ENCODE data around the gene UBE2L6.
"Not testable (repeated sequence)": the region's sequence is repeated elsewhere in the genome, so short reads cannot be mapped to it uniquely, and the experiment has no call there.

Gene UBE2L6

GRCh38 chr11:57566005-57566904, 1.2 kb downstream of the UBE2L6 start:
- peak; percentile 5 for DNase-seq

DNA sequence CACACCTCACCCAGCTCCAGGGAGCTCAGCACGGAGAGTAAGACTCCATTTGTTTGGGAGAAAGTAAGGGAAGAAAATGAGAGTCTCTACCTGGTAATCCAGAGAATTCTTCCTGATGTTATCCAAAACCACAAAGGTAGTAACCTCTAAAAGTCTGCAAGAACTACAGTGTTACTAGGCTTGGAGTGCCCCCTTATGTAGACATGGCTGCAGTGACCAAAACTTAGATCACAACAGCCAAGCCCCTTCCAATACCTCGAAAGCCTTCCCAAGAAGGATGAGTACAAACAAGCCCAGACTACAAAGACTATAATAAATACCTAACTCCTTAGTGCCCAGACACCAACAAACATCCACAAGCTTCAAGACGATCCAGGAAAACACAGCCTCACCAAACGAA, 4.9 kb downstream of the UBE2L6 start:
- DNase-seq = no peak

- DNase-seq = peak; percentile 9
These were observed 7.3 kb downstream of the UBE2L6 start for GRCh38 chr11:57560146-57560545.

DNA sequence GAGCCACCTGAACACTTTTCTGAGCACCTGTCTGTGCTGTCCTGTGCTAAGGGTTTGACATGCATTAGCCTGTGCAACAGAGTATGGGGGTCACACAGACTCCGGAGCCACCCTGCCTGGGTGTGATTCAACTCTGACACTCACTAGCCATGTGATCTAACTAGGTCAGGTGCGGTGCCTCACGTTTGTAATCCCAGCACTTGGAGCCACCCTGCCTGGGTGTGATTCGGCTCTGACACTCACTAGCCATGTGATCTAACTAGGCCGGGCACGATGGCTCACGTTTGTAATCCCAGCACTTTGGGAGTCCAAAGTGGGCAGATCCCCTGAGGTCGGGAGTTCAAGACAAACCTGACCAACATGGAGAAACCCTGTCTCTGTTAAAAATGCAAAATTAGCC, 11.4 kb downstream of the UBE2L6 start:
- no peak for DNase-seq

- DNase-seq = no peak
These were observed 12.1 kb downstream of the UBE2L6 start for GRCh38 chr11:57555393-57555792.

- DNase-seq = no peak
These were observed 15.0 kb downstream of the UBE2L6 start for GRCh38 chr11:57552479-57552878.

- no peak for DNase-seq
These were observed 15.5 kb downstream of the UBE2L6 start for GRCh38 chr11:57551941-57552340.

- no peak for DNase-seq
These were observed 17.5 kb downstream of the UBE2L6 start for GRCh38 chr11:57549983-57550382.

- no peak for DNase-seq
These were observed 19.6 kb downstream of the UBE2L6 start for GRCh38 chr11:57547854-57548377.

- DNase-seq = no peak
These were observed 20.5 kb downstream of the UBE2L6 start for GRCh38 chr11:57546869-57547475.

DNA sequence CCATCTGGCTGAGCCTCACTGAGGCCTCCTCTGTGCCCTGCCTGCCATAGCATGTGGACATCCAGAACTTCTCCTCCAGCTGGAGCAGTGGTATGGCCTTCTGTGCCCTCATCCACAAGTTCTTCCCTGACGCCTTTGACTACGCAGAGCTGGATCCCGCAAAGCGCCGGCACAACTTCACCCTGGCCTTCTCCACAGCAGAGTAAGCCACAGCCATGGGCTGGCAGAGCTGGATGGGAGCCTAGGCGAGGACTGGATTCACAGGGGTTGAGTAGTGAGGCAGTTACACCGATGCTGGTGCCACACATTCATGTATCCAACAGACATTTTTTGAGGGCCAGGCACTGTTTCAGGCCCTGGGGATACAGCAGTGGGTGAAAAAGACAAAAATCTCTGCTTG, 21.0 kb downstream of the UBE2L6 start:
- DNase-seq = no peak

DNA sequence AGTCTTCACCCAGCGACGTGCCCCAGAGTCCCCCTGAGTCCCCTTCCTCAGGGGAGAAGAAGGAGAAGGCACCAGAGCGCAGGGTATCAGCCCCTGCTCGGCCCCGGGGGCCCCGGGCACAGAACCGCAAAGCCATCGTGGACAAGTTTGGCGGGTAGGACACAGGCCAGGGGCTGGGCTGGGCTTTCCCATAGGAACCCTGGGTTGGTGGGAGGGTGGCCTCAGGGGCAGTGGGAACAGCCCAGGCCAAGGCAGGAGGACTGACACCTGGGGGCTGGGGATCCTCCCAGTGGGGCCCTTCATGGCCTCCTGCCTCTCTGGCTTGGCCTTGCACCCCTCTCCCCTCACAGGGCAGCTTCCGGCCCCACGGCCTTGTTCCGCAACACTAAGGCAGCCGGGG, 21.6 kb downstream of the UBE2L6 start:
- DNase-seq = no peak

DNA sequence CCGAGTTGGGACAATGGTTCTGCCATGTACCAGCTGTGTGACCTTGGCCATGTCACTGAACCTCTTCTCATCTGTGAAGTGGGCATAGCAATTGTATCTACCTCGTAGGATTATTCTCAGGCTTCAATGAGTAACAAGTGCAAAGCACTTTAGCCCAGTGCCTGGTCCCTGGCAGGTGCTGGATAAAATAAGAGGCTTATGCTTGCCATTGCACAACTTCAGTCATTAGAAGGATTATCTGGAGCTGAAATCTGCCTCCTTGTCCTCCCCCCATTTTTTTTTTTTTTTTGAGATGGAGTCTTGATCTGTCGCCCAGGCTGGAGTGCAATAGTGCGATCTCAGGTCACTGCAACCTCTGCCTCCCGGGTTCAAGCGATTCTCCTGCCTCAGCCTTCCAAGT, 22.9 kb downstream of the UBE2L6 start:
- DNase-seq = no peak

GRCh38 chr11:57543593-57543992, 23.9 kb downstream of the UBE2L6 start:
- no peak for DNase-seq

DNA sequence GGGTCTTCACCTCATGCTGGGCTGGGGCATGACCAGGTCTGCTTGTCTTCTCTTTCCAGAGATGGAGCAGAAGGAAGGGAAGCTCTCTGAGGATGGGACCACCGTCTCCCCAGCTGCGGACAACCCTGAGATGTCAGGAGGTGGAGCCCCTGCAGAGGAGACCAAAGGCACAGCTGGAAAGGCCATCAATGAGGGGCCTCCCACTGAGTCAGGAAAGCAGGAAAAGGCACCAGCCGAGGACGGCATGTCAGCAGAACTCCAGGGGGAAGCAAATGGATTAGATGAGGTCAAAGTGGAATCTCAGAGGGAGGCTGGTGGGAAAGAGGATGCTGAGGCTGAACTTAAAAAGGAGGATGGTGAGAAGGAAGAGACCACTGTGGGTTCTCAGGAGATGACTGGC, 24.9 kb downstream of the UBE2L6 start:
- no peak for DNase-seq

DNA sequence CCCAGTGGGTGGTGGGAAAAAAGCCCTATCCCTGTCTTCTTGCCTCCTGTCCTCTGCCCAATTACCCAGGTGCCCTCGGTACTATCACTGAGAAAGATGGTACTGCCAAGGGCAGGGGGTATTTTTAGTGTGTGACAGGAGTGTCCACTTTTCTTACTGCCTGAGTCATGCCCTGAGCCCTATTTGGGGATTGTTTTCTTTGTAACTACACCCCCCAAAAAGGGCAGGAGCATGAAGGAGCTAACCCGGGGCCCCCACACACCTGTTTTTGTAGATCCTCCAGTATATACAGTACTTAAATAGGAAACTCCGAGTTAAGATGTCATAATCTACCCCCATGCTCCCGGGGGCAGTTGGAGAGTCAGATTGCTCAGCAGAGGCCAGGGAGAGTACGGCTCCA, 26.3 kb downstream of the UBE2L6 start:
- DNase-seq = no peak

- DNase-seq = no peak
These were observed 28.1 kb downstream of the UBE2L6 start for GRCh38 chr11:57539342-57539741.

- peak; percentile 51 for DNase-seq
These were observed 30.4 kb downstream of the UBE2L6 start, which contains the start of gene SMTNL1 for GRCh38 chr11:57536947-57537619. Gene SMTNL1, plus strand, starts transcription at chr11:57537595. Its CDS starts 5,048 bp downstream, at chr11:57542643.

- DNase-seq = not testable (repeated sequence)
These were observed 33.0 kb downstream of the UBE2L6 start for GRCh38 chr11:57534449-57534848.

- peak; percentile 98 for DNase-seq
These were observed 36.6 kb downstream of the UBE2L6 start, which contains the start of gene TIMM10 for GRCh38 chr11:57530596-57531507. Gene TIMM10, minus strand, starts transcription at chr11:57530754. Its CDS starts 565 bp downstream, at chr11:57530189.

GRCh38 chr11:57530215-57530595, 37.3 kb downstream of the UBE2L6 start:
- no peak for DNase-seq

DNA sequence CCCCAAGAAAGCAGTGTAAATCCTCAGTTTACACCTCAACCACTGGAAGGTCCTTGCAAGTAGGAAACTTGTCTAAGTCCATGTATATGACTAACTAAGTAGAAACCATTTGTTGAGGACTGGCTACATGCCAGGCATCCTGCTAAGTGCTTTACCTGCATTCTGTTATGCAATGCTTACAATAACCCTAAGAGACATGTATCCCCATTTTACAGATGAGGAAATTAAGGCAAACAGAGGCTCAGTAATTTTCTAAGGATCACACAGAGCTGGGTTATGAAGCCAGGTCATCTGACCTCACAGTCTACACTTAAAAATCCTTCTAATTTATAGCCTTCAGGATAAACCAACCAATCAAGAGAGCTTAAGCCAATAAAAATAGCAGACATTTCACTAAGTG, 38.5 kb downstream of the UBE2L6 start:
- DNase-seq = no peak

Measured in NCI-H510A (cell line).